K562 (cell line): ENCODE measurements around the gene SLC35F2. TPM values are rescaled to one million over a fixed set of nuclear protein-coding genes. Genes with fewer than 3 reads are reported as not detected.

Experiments
- CGGBP1 ChIP-seq: fragments of 250-450 bp; sonication (Bioruptor Pico); IDR thresholded peaks from 2 replicates; pipeline ENCODE4 v1.9.0; 2021; ENCODE audit warnings: mild to moderate bottlenecking
- CTBP1 ChIP-seq: fragments of 450-650 bp; IDR thresholded peaks from 2 replicates; pipeline ENCODE4 v1.6.1; 2016; ENCODE audit warnings: borderline replicate concordance
- CTCF ChIP-seq, 3 experiments: IDR thresholded peaks in 2 of 3; conservative IDR thresholded peaks in 1 of 3; 2 replicates each; pipeline ENCODE4 v1.5.1; 2011 to 2012; ENCODE audit warnings: low read length in 3 of 3, mild to moderate bottlenecking in 3 of 3, control low read depth in 2 of 3, improper control_type of control experiment in 1 of 3, inconsistent platforms in 1 of 3, low read depth in 1 of 3, mixed read lengths in 1 of 3, moderate library complexity in 1 of 3; ENCODE audit not compliant: insufficient read depth in 2 of 3
- ELF2 ChIP-seq: fragments of 250-450 bp; sonication (Bioruptor Pico); IDR thresholded peaks from 2 replicates; pipeline ENCODE4 v1.5.0; 2021; ENCODE audit warnings: mild to moderate bottlenecking
- ETV6 ChIP-seq, 3 experiments: fragments of 150-350 bp in 1 of 3; sonication (generic) in 1 of 3; formaldehyde crosslinking in 1 of 3; IDR thresholded peaks; 2 replicates each; pipeline versions ENCODE4 v1.6.1 to v1.8.0; 2014 to 2022; ENCODE audit warnings: borderline replicate concordance in 2 of 3, low read depth in 2 of 3, antibody characterized with exemption in 1 of 3, low read length in 1 of 3, mild to moderate bottlenecking in 1 of 3, missing genetic modification reagents in 1 of 3
- LARP7 ChIP-seq: fragments of 450-650 bp; IDR thresholded peaks from 2 replicates; pipeline ENCODE4 v1.6.1; 2016
- MAZ ChIP-seq, 2 experiments: fragments of 450-650 bp in 1 of 2; sonication (generic) in 1 of 2; formaldehyde crosslinking; IDR thresholded peaks in 1 of 2; conservative IDR thresholded peaks in 1 of 2; 2 replicates each; pipeline versions ENCODE4 v1.4.0 to v1.5.0; 2020; ENCODE audit warnings: mild to moderate bottlenecking in 1 of 2, missing genetic modification reagents in 1 of 2
- PTTG1 ChIP-seq: fragments of 450-650 bp; IDR thresholded peaks from 2 replicates; pipeline ENCODE4 v1.6.1; 2016; ENCODE audit warnings: low read depth, mild to moderate bottlenecking, missing genetic modification characterization, missing compliant biosample characterization
- RAD21 ChIP-seq, 2 experiments: fragments of 250-450 bp in 1 of 2; fragments of 450-650 bp in 1 of 2; sonication (Bioruptor Pico) in 1 of 2; formaldehyde crosslinking in 1 of 2; IDR thresholded peaks in 1 of 2; conservative IDR thresholded peaks in 1 of 2; 2 replicates each; pipeline versions ENCODE4 v1.4.0 to v1.8.0; 2020 to 2022; ENCODE audit warnings: mild to moderate bottlenecking in 2 of 2, moderate library complexity in 1 of 2
- RB1 ChIP-seq: fragments of 450-650 bp; IDR thresholded peaks from 2 replicates; pipeline ENCODE4 v1.6.1; 2017; ENCODE audit warnings: low read depth, mild to moderate bottlenecking
- RFX5 ChIP-seq: IDR thresholded peaks from 2 replicates; pipeline ENCODE4 v1.6.1; 2011; ENCODE audit warnings: low read depth, mild to moderate bottlenecking, improper control_type of control experiment, low read length
- SAFB ChIP-seq: fragments of 200-400 bp; formaldehyde crosslinking; IDR thresholded peaks from 2 replicates; pipeline ENCODE4 v1.6.1; 2017; ENCODE audit warnings: low read depth, low read length, borderline replicate concordance
- THRA ChIP-seq: fragments of 450-650 bp; IDR thresholded peaks from 2 replicates; pipeline ENCODE4 v1.6.1; 2017; ENCODE audit warnings: mild to moderate bottlenecking, moderate library complexity
- TOE1 ChIP-seq, 2 experiments: fragments of 450-650 bp in 1 of 2; sonication (generic) in 1 of 2; formaldehyde crosslinking in 1 of 2; IDR thresholded peaks; 2 replicates each; pipeline versions ENCODE4 v1.7.1 to v1.8.0; 2016 to 2022; ENCODE audit warnings: borderline replicate concordance in 2 of 2, mild to moderate bottlenecking in 2 of 2, antibody characterized with exemption in 1 of 2, inconsistent platforms in 1 of 2, low read depth in 1 of 2, missing genetic modification reagents in 1 of 2, moderate library complexity in 1 of 2
- ZBTB2 ChIP-seq: fragments of 450-650 bp; IDR thresholded peaks from 2 replicates; pipeline ENCODE4 v1.6.1; 2016; ENCODE audit warnings: antibody characterized with exemption
- ZNF146 ChIP-seq: IDR thresholded peaks from one replicate; pipeline ENCODE4 v1.6.1; 2018; ENCODE audit warnings: missing compliant biosample characterization; ENCODE audit not compliant: unreplicated experiment
- ZNF75A ChIP-seq: fragments of 450-650 bp; formaldehyde crosslinking; IDR thresholded peaks from 2 replicates; pipeline ENCODE4 v1.4.0; 2020; ENCODE audit warnings: mild to moderate bottlenecking
- polyA plus RNA-seq, 8 experiments: library from polyadenylated mRNA; depleted of rRNA in 4 of 8; stranded (reverse) in 5 of 8; unstranded in 3 of 8; fragments of >200 nt; fragmentation: Nextera tagmentation in 2 of 8; fragmentation: Illumina TruSeq in 1 of 8; extraction: Ambion mirVana in 2 of 8; extraction: Trizol in 1 of 8; gene quantifications; 2 replicates each; pipeline versions ENCODE4 v1.2.1 to v1.2.3, GENCODE V29; 2011 to 2014; ENCODE audit warnings: inconsistent platforms in 1 of 8, missing spikeins in 1 of 8
- total RNA-seq, 7 experiments: library from RNA; depleted of rRNA in 6 of 7; stranded (reverse); fragments of >200 nt in 6 of 7; fragmentation: Illumina TruSeq in 2 of 7; extraction: Trizol in 2 of 7; gene quantifications; 2 replicates each; pipeline versions ENCODE4 v1.2.1 to v1.2.3, GENCODE V29; 2011 to 2021; ENCODE audit warnings: low replicate concordance in 1 of 7
- TF ChIP-seq, protein P1 (sequence below): fragments of 450-650 bp; IDR thresholded peaks from 2 replicates; pipeline ENCODE4 v1.6.1; 2017; ENCODE audit warnings: antibody characterized with exemption

SLC35F2 gene
- total and polyA plus RNA-seq, 9 of the 15 experiments (the other 6 are each of a cell fraction or from before 2014, with no cell fraction given): 28.6 to 63.9 (median 53.4) TPM

GRCh38 chr11:107858217-107859070, at the start of gene SLC35F2 (continued):
- TF ChIP-seq, protein P1, sequence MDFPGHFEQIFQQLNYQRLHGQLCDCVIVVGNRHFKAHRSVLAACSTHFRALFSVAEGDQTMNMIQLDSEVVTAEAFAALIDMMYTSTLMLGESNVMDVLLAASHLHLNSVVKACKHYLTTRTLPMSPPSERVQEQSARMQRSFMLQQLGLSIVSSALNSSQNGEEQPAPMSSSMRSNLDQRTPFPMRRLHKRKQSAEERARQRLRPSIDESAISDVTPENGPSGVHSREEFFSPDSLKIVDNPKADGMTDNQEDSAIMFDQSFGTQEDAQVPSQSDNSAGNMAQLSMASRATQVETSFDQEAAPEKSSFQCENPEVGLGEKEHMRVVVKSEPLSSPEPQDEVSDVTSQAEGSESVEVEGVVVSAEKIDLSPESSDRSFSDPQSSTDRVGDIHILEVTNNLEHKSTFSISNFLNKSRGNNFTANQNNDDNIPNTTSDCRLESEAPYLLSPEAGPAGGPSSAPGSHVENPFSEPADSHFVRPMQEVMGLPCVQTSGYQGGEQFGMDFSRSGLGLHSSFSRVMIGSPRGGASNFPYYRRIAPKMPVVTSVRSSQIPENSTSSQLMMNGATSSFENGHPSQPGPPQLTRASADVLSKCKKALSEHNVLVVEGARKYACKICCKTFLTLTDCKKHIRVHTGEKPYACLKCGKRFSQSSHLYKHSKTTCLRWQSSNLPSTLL: no peak
- TF ChIP-seq ZNF146 (CRISPR knock-in tag) (no peak), ZNF75A (CRISPR knock-in tag) (no peak), CGGBP1 (CRISPR knock-in tag) (no peak), ZBTB2 (peak; percentile 35; the same call in 1 of the 2 replicates), ETV6 (IDR thresholded peaks at IDR 0.05; ENCODE audit: borderline replicate concordance in 1 of 2, low read depth in 2 of 2, low read length in 1 of 2) (peak in 1 of 2 experiments; percentile 30; a peak in 1 of 4 replicates), ETV6 (CRISPR knock-in tag; IDR thresholded peaks at IDR 0.05; ENCODE audit: borderline replicate concordance) (no peak), CTBP1 (peak; percentile 82; the same call in 1 of the 2 replicates), RAD21 (CRISPR knock-in tag; conservative IDR thresholded peaks at IDR 0.05 in 1 of 2, IDR thresholded peaks at IDR 0.05 in 1 of 2) (no peak), TOE1 (IDR thresholded peaks at IDR 0.05; ENCODE audit: borderline replicate concordance) (0 out of 2 replicates have a peak, but pooled peaks have one; percentile 26), TOE1 (CRISPR knock-in tag; IDR thresholded peaks at IDR 0.05; ENCODE audit: borderline replicate concordance, low read depth) (no peak; the same call in 1 of the 2 replicates), PTTG1 (no peak), RFX5 (no peak), CTCF (IDR thresholded peaks at IDR 0.05 in 2 of 3, conservative IDR thresholded peaks at IDR 0.05 in 1 of 3; ENCODE audit: insufficient read depth in 2 of 3, low read depth in 1 of 3, low read length in 3 of 3) (peak; percentile 4 to 12 (median 9); a peak in 1 of 6 replicates), THRA (no peak), SAFB (peak; percentile 67; the same call in 1 of the 2 replicates), ELF2 (no peak), RB1 (0 out of 2 replicates have a peak, but pooled peaks have one; percentile 62), LARP7 (no peak), MAZ (CRISPR knock-in tag; conservative IDR thresholded peaks at IDR 0.05 in 1 of 2, IDR thresholded peaks at IDR 0.05 in 1 of 2) (peak; percentile 75 to 93; a peak in 3 of 4 replicates)
